K562 (cell line): ENCODE results near the gene TMEM150C. TPM values are rescaled to one million over a fixed set of nuclear protein-coding genes. Genes with fewer than 3 reads are reported as not detected.
A peak's percentile ranks its signal among the peaks of the same experiment; 100 is the strongest.

Experiments used
- CEBPB ChIP-seq: fragments of 450-650 bp; IDR thresholded peaks from 2 replicates; pipeline ENCODE4 v1.6.1; 2016; ENCODE audit warnings: missing genetic modification characterization, missing compliant biosample characterization
- CTCF ChIP-seq, 3 experiments: IDR thresholded peaks in 2 of 3; conservative IDR thresholded peaks in 1 of 3; 2 replicates each; pipeline ENCODE4 v1.5.1; 2011 to 2012; ENCODE audit warnings: low read length in 3 of 3, mild to moderate bottlenecking in 3 of 3, control low read depth in 2 of 3, improper control_type of control experiment in 1 of 3, inconsistent platforms in 1 of 3, low read depth in 1 of 3, mixed read lengths in 1 of 3, moderate library complexity in 1 of 3; ENCODE audit not compliant: insufficient read depth in 2 of 3
- CTCFL ChIP-seq: IDR thresholded peaks from 2 replicates; pipeline ENCODE4 v1.6.1; 2011; ENCODE audit warnings: borderline replicate concordance, low read depth, mild to moderate bottlenecking, moderate library complexity, low read length; ENCODE audit not compliant: insufficient read depth, poor library complexity, severe bottlenecking
- CXXC5 ChIP-seq: fragments of 250-450 bp; sonication (Bioruptor Pico); IDR thresholded peaks from 2 replicates; pipeline ENCODE4 v1.8.0; 2022; ENCODE audit warnings: inconsistent platforms, mild to moderate bottlenecking, moderate library complexity
- DEAF1 ChIP-seq: fragments of 450-650 bp; formaldehyde crosslinking; IDR thresholded peaks from 2 replicates; pipeline ENCODE4 v1.4.0; 2020; ENCODE audit warnings: mild to moderate bottlenecking, moderate library complexity
- HSF4 ChIP-seq: fragments of 250-450 bp; sonication (Bioruptor Pico); IDR thresholded peaks from 2 replicates; pipeline ENCODE4 v2.1.2; 2022; ENCODE audit warnings: mild to moderate bottlenecking, moderate library complexity, borderline replicate concordance
- POLR2AphosphoS5 ChIP-seq: IDR thresholded peaks from 2 replicates; pipeline ENCODE4 v1.6.1; 2011; ENCODE audit warnings: mild to moderate bottlenecking, low read depth, low read length, moderate library complexity; ENCODE audit not compliant: control insufficient read depth, insufficient read depth
- RAD21 ChIP-seq, 2 experiments: fragments of 250-450 bp in 1 of 2; fragments of 450-650 bp in 1 of 2; sonication (Bioruptor Pico) in 1 of 2; formaldehyde crosslinking in 1 of 2; IDR thresholded peaks in 1 of 2; conservative IDR thresholded peaks in 1 of 2; 2 replicates each; pipeline versions ENCODE4 v1.4.0 to v1.8.0; 2020 to 2022; ENCODE audit warnings: mild to moderate bottlenecking in 2 of 2, moderate library complexity in 1 of 2
- RCOR1 ChIP-seq, 2 experiments: IDR thresholded peaks; 2 replicates each; pipeline ENCODE4 v1.6.1; 2012; ENCODE audit warnings: low read depth in 2 of 2, low read length in 2 of 2, borderline replicate concordance in 1 of 2, improper control_type of control experiment in 1 of 2
- SMC3 ChIP-seq: conservative IDR thresholded peaks from 2 replicates; pipeline ENCODE4 v1.6.1; 2011; ENCODE audit warnings: low read depth, low read length, improper control_type of control experiment; ENCODE audit not compliant: insufficient read depth
- SPI1 ChIP-seq: IDR thresholded peaks from 2 replicates; pipeline ENCODE4 v1.6.1; 2011; ENCODE audit warnings: low read depth, low read length, control low read depth, borderline replicate concordance
- STAG1 ChIP-seq: sonication (generic); formaldehyde crosslinking; IDR thresholded peaks from 2 replicates; pipeline ENCODE4 v1.5.0; 2020; ENCODE audit warnings: missing genetic modification reagents, borderline replicate concordance
- TCFL5 ChIP-seq: fragments of 250-450 bp; sonication (Bioruptor Pico); conservative IDR thresholded peaks from 2 replicates; pipeline ENCODE4 v1.6.1; 2021; ENCODE audit warnings: mild to moderate bottlenecking, moderate library complexity, matching md5 sums
- VEZF1 ChIP-seq: fragments of 200-800 bp; sonication (Bioruptor generic); IDR thresholded peaks from 2 replicates; pipeline ENCODE4 v1.6.1; 2017; ENCODE audit warnings: missing genetic modification characterization, missing compliant biosample characterization
- ZNF12 ChIP-seq: sonication (generic); formaldehyde crosslinking; IDR thresholded peaks from 2 replicates; pipeline ENCODE4 v1.4.0; 2020; ENCODE audit warnings: mild to moderate bottlenecking, missing genetic modification reagents
- ZNF134 ChIP-seq: fragments of 250-450 bp; sonication (Bioruptor Pico); conservative IDR thresholded peaks from 2 replicates; pipeline ENCODE4 v1.4.0; 2020
- ZNF740 ChIP-seq, 3 experiments: fragments of 200-800 bp in 1 of 3; sonication (Bioruptor generic) in 1 of 3; sonication (generic) in 1 of 3; formaldehyde crosslinking in 1 of 3; IDR thresholded peaks; 2 replicates each; pipeline versions ENCODE4 v1.6.1 to v1.8.0; 2016 to 2022; ENCODE audit warnings: mild to moderate bottlenecking in 2 of 3, missing compliant biosample characterization in 2 of 3, missing genetic modification characterization in 2 of 3, missing genetic modification reagents in 1 of 3
- ZNF77 ChIP-seq: fragments of 250-450 bp; sonication (Bioruptor Pico); IDR thresholded peaks from 2 replicates; pipeline ENCODE4 v1.5.0; 2020
- polyA plus RNA-seq, 8 experiments: library from polyadenylated mRNA; depleted of rRNA in 4 of 8; stranded (reverse) in 5 of 8; unstranded in 3 of 8; fragments of >200 nt; fragmentation: Nextera tagmentation in 2 of 8; fragmentation: Illumina TruSeq in 1 of 8; extraction: Ambion mirVana in 2 of 8; extraction: Trizol in 1 of 8; gene quantifications; 2 replicates each; pipeline versions ENCODE4 v1.2.1 to v1.2.3, GENCODE V29; 2011 to 2014; ENCODE audit warnings: inconsistent platforms in 1 of 8, missing spikeins in 1 of 8
- total RNA-seq, 7 experiments: library from RNA; depleted of rRNA in 6 of 7; stranded (reverse); fragments of >200 nt in 6 of 7; fragmentation: Illumina TruSeq in 2 of 7; extraction: Trizol in 2 of 7; gene quantifications; 2 replicates each; pipeline versions ENCODE4 v1.2.1 to v1.2.3, GENCODE V29; 2011 to 2021; ENCODE audit warnings: low replicate concordance in 1 of 7

TMEM150C gene
- total and polyA plus RNA-seq, 9 of the 15 experiments (the other 6 are each of a cell fraction or from before 2014, with no cell fraction given), result 0.07 TPM; not detected in 8

GRCh38 chr4:82462415-82462831, 99.4 kb downstream of the TMEM150C start (continued):
- TF ChIP-seq ZNF740 (CRISPR knock-in tag; IDR thresholded peaks at IDR 0.05) (peak; percentile 67; the same call in 1 of the 2 replicates), ZNF740 (tag; IDR thresholded peaks at IDR 0.05) (peak in 1 of 2 experiments; percentile 77; a peak in 2 of 4 replicates), RAD21 (CRISPR knock-in tag; conservative IDR thresholded peaks at IDR 0.05 in 1 of 2, IDR thresholded peaks at IDR 0.05 in 1 of 2) (peak; percentile 36 to 48; a peak in 3 of 4 replicates), STAG1 (CRISPR knock-in tag) (peak; percentile 32; the same call in 1 of the 2 replicates), HSF4 (no peak), CEBPB (tag) (0 out of 2 replicates have a peak, but pooled peaks have one; percentile 7), SMC3 (peak; percentile 69), VEZF1 (CRISPR knock-in tag) (peak; percentile 97), SPI1 (no peak), RCOR1 (IDR thresholded peaks at IDR 0.05; ENCODE audit: borderline replicate concordance in 1 of 2, low read depth in 2 of 2, low read length in 2 of 2) (0 out of 4 replicates have a peak, but pooled peaks of 1 of the 2 experiments have one; percentile 29), ZNF134 (CRISPR knock-in tag) (no peak), POLR2AphosphoS5 (peak; percentile 55), CTCF (IDR thresholded peaks at IDR 0.05 in 2 of 3, conservative IDR thresholded peaks at IDR 0.05 in 1 of 3; ENCODE audit: insufficient read depth in 2 of 3, low read depth in 1 of 3, low read length in 3 of 3) (peak; percentile 55 to 80 (median 73)), DEAF1 (peak; percentile 39; the same call in 1 of the 2 replicates), CXXC5 (CRISPR knock-in tag) (0 out of 2 replicates have a peak, but pooled peaks have one; percentile 7), ZNF12 (CRISPR knock-in tag) (no peak), TCFL5 (CRISPR knock-in tag) (no peak), CTCFL (peak; percentile 13), ZNF77 (CRISPR knock-in tag) (no peak)
